Right renal cortex interstitium (tissue), 3 donors: ENCODE measurements around the gene HDLBP. TPM values are rescaled to one million over a fixed set of nuclear protein-coding genes. Genes with fewer than 3 reads are reported as not detected.
"Not testable (repeated sequence)": the region's sequence is repeated elsewhere in the genome, so short reads cannot be mapped to it uniquely, and the experiment has no call there.

Experiments used
- DNase-seq, 3 donors: peaks; one replicate each; pipeline ENCODE4 v3.0.0-alpha.2; 2013; ENCODE audit warnings: low read depth in 3 of 3, low spot score in 2 of 3
- polyA plus RNA-seq, 3 donors: library from polyadenylated mRNA; unstranded; fragments of 120-200 nt; gene quantifications; one replicate each; pipeline ENCODE4 v1.2.1, GENCODE V29; 2013; ENCODE audit not compliant: insufficient read length in 3 of 3

The HDLBP gene
- polyA plus RNA-seq, 3 donors = 325 to 373 (median 355) TPM

GRCh38 chr2:241307055-241307454 is 8.4 kb downstream of the HDLBP start:
- no peak for DNase-seq

- DNase-seq = no peak
Measured at GRCh38 chr2:241304039-241304670, 11.3 kb downstream of the HDLBP start.

- DNase-seq = no peak
Measured at GRCh38 chr2:241302759-241303651, 12.5 kb downstream of the HDLBP start.

GRCh38 chr2:241302083-241302482 is 13.4 kb downstream of the HDLBP start:
- DNase-seq = no peak

GRCh38 chr2:241300000-241300399 is 15.5 kb downstream of the HDLBP start:
- no peak for DNase-seq

- DNase-seq = no peak
Measured at GRCh38 chr2:241298673-241299072, 16.8 kb downstream of the HDLBP start.

- no peak for DNase-seq
Measured at GRCh38 chr2:241296767-241297166, 18.7 kb downstream of the HDLBP start.

GRCh38 chr2:241295326-241296095 is 20.0 kb downstream of the HDLBP start:
- DNase-seq = no peak

- DNase-seq = not testable (repeated sequence)
Measured at GRCh38 chr2:241293378-241293797, 22.1 kb downstream of the HDLBP start.

- DNase-seq = no peak
Measured at GRCh38 chr2:241291977-241292376, 23.5 kb downstream of the HDLBP start.

- DNase-seq = no peak
Measured at GRCh38 chr2:241291153-241291552, 24.3 kb downstream of the HDLBP start.

GRCh38 chr2:241289597-241289996 is 25.9 kb downstream of the HDLBP start:
- no peak for DNase-seq

GRCh38 chr2:241289053-241289452 is 26.4 kb downstream of the HDLBP start:
- DNase-seq = no peak

- no peak for DNase-seq
Measured at GRCh38 chr2:241288324-241288888, 27.1 kb downstream of the HDLBP start.

GRCh38 chr2:241286348-241287090 is 29.0 kb downstream of the HDLBP start:
- no peak for DNase-seq

GRCh38 chr2:241285596-241285995 is 29.9 kb downstream of the HDLBP start:
- no peak for DNase-seq

- DNase-seq = no peak
Measured at GRCh38 chr2:241282555-241282954, 32.9 kb downstream of the HDLBP start.

- no peak for DNase-seq
Measured at GRCh38 chr2:241280291-241280690, 35.2 kb downstream of the HDLBP start.

- DNase-seq = no peak
Measured at GRCh38 chr2:241279828-241280227, 35.6 kb downstream of the HDLBP start.

- no peak for DNase-seq
Measured at GRCh38 chr2:241279413-241279812, 36.1 kb downstream of the HDLBP start.
